Measurements from ENCODE around the gene ARHGAP25.

GRCh38 chr2:68746408-68746807, 11.8 kb downstream of the ARHGAP25 start:
- TF ChIP-seq MAX (IDR thresholded peaks at IDR 0.05): no peak
- no peak for TF ChIP-seq CTCF (IDR thresholded peaks at IDR 0.05; ENCODE audit: low read depth, low read length, missing input control)
- TF ChIP-seq EGR1 (IDR thresholded peaks at IDR 0.05; ENCODE audit: low read depth in 2 of 2): no peak
- TF ChIP-seq HNF4A (conservative IDR thresholded peaks at IDR 0.05): no peak
- no peak for TF ChIP-seq YY1 (IDR thresholded peaks at IDR 0.05)
- no peak for TF ChIP-seq SP1 (IDR thresholded peaks at IDR 0.05)
- TF ChIP-seq GABPA (IDR thresholded peaks at IDR 0.05 in 1 of 2, conservative IDR thresholded peaks at IDR 0.05 in 1 of 2): no peak
- no peak for TF ChIP-seq REST (IDR thresholded peaks at IDR 0.05)
- TF ChIP-seq RXRA (IDR thresholded peaks at IDR 0.05): no peak
- TF ChIP-seq RAD21 (IDR thresholded peaks at IDR 0.05): no peak
- no peak for TF ChIP-seq TAF1 (conservative IDR thresholded peaks at IDR 0.05)
- no peak for TF ChIP-seq ATF3 (IDR thresholded peaks at IDR 0.05)
- TF ChIP-seq HNF4G (IDR thresholded peaks at IDR 0.05): no peak
- TF ChIP-seq NR2F2 (IDR thresholded peaks at IDR 0.05): no peak
